CD4-positive, alpha-beta T cell treated with Interleukin-6 at 100 ng/mL for 8 hours (primary cell): Measurements from ENCODE around the gene BAIAP2.

Experiments
- DNase-seq: peaks from one replicate; pipeline ENCODE4 v3.0.0-alpha.2; 2020; ENCODE audit warnings: mixed read lengths, low spot score

The BAIAP2 gene

GRCh38 chr17:81125573-81126081 is 90.7 kb downstream of the BAIAP2 start:
- DNase-seq: no peak

GRCh38 chr17:81126281-81127132 is 91.6 kb downstream of the BAIAP2 start:
- no peak for DNase-seq

- DNase-seq: no peak
Measured at GRCh38 chr17:81127133-81127455, 92.1 kb downstream of the BAIAP2 start.

GRCh38 chr17:81127526-81128177 is 92.7 kb downstream of the BAIAP2 start:
- no peak for DNase-seq

GRCh38 chr17:81128338-81128737 is 93.4 kb downstream of the BAIAP2 start:
- no peak for DNase-seq

- DNase-seq: no peak
Measured at GRCh38 chr17:81128774-81129173, 93.8 kb downstream of the BAIAP2 start.

- no peak for DNase-seq
Measured at GRCh38 chr17:81129289-81129688, 94.3 kb downstream of the BAIAP2 start.

GRCh38 chr17:81129711-81130367 is 94.9 kb downstream of the BAIAP2 start:
- no peak for DNase-seq

- no peak for DNase-seq
Measured at GRCh38 chr17:81130385-81131361, 95.7 kb downstream of the BAIAP2 start.

- DNase-seq: no peak
Measured at GRCh38 chr17:81131486-81132196, 96.7 kb downstream of the BAIAP2 start.

- no peak for DNase-seq
Measured at GRCh38 chr17:81132197-81132540, 97.2 kb downstream of the BAIAP2 start.

GRCh38 chr17:81132770-81133723 is 98.1 kb downstream of the BAIAP2 start:
- no peak for DNase-seq

- no peak for DNase-seq
Measured at GRCh38 chr17:81134064-81134781, 99.3 kb downstream of the BAIAP2 start.

GRCh38 chr17:81135505-81136278 is 100.7 kb downstream of the BAIAP2 start:
- no peak for DNase-seq

GRCh38 chr17:81136366-81136765 is 101.4 kb downstream of the BAIAP2 start:
- DNase-seq: no peak

- DNase-seq: no peak
Measured at GRCh38 chr17:81137248-81137647, 102.3 kb downstream of the BAIAP2 start.

GRCh38 chr17:81138083-81138482 is 103.1 kb downstream of the BAIAP2 start:
- no peak for DNase-seq

GRCh38 chr17:81138500-81138899 is 103.5 kb downstream of the BAIAP2 start:
- DNase-seq: no peak
